ENCODE measurements around the gene ARVCF. TPM values are rescaled to one million over a fixed set of nuclear protein-coding genes. Genes with fewer than 3 reads are reported as not detected.

ARVCF gene
- total and polyA plus RNA-seq, 4 donors = 15.4 to 102 (median 62.1) TPM

GRCh38 chr22:20000246-20001081 lies 16.2 kb downstream of the ARVCF start:
- no peaks in the 10 kb centered on the region for H3K4me1 ChIP-seq (ENCODE audit: control insufficient read depth in 1 of 2, insufficient read depth in 2 of 2, low read length in 2 of 2)
- H3K9me3 ChIP-seq (ENCODE audit: control insufficient read depth, low read length) = no peaks in the 10 kb centered on the region
- H3K27ac ChIP-seq (ENCODE audit: low read depth in 1 of 2, low read length in 2 of 2) = no peak overlapping the region
- intact Hi-C loops (cut with DNase I) = no loop called here
- H3K27me3 ChIP-seq (ENCODE audit: control insufficient read depth in 1 of 2, insufficient read depth in 2 of 2, low read length in 1 of 2) = no peaks in the 10 kb centered on the region
- ATAC-seq (ENCODE audit: low FRiP score) = no peak
- H3K4me3 ChIP-seq (ENCODE audit: low read length in 2 of 2) = no peak overlapping the region
- WGBS, 2 donors = 48 to 57% methylated on average over 14 of the region's 14 CpGs
- DNase-seq = peak; percentile 62 to 75
- H3K36me3 ChIP-seq (ENCODE audit: control insufficient read depth in 1 of 2, insufficient read depth in 2 of 2, low read length in 1 of 2) = no peaks in the 10 kb centered on the region

- Histone ChIP-seq H3K27ac (ENCODE audit: low read depth in 1 of 2, low read length in 2 of 2) (no peak overlapping the region), H3K36me3 (ENCODE audit: control insufficient read depth in 1 of 2, insufficient read depth in 2 of 2, low read length in 1 of 2) (no peaks in the 10 kb centered on the region), H3K27me3 (ENCODE audit: control insufficient read depth in 1 of 2, insufficient read depth in 2 of 2, low read length in 1 of 2) (no peaks in the 10 kb centered on the region), H3K9me3 (ENCODE audit: control insufficient read depth, low read length) (no peaks in the 10 kb centered on the region), H3K4me1 (ENCODE audit: control insufficient read depth in 1 of 2, insufficient read depth in 2 of 2, low read length in 2 of 2) (no peaks in the 10 kb centered on the region), H3K4me3 (ENCODE audit: low read length in 2 of 2) (no peak overlapping the region)
- DNase-seq = peak; percentile 56 to 70
- ATAC-seq (ENCODE audit: low FRiP score) = no peak
- WGBS, 2 donors = 46 to 61% methylated on average over 8 of the region's 8 CpGs
- intact Hi-C loops (cut with DNase I) = no loop called here
Observed at GRCh38 chr22:19998991-19999820, 17.4 kb downstream of the ARVCF start.

GRCh38 chr22:19998232-19998951 lies 18.2 kb downstream of the ARVCF start:
- Histone ChIP-seq H3K27me3 (ENCODE audit: control insufficient read depth in 1 of 2, insufficient read depth in 2 of 2, low read length in 1 of 2) (no peaks in the 10 kb centered on the region), H3K9me3 (ENCODE audit: control insufficient read depth, low read length) (no peaks in the 10 kb centered on the region), H3K36me3 (ENCODE audit: control insufficient read depth in 1 of 2, insufficient read depth in 2 of 2, low read length in 1 of 2) (no peaks in the 10 kb centered on the region), H3K4me1 (ENCODE audit: control insufficient read depth in 1 of 2, insufficient read depth in 2 of 2, low read length in 2 of 2) (no peaks in the 10 kb centered on the region), H3K27ac (ENCODE audit: low read depth in 1 of 2, low read length in 2 of 2) (no peak overlapping the region), H3K4me3 (ENCODE audit: low read length in 2 of 2) (no peak overlapping the region)
- ATAC-seq (ENCODE audit: low FRiP score) (no peak), DNase-seq (peak; percentile 44 to 69)
- intact Hi-C loops (cut with DNase I) = no loop called here
- WGBS, 2 donors = 55 to 59% methylated on average over 16 of the region's 16 CpGs

GRCh38 chr22:19997561-19998231 lies 18.9 kb downstream of the ARVCF start:
- intact Hi-C loops (cut with DNase I) = no loop called here

GRCh38 chr22:19996694-19997384 lies 19.8 kb downstream of the ARVCF start:
- DNase-seq = peak; percentile 42 to 67
- H3K4me3 ChIP-seq (ENCODE audit: low read length in 2 of 2) = no peak overlapping the region
- no peak for ATAC-seq (ENCODE audit: low FRiP score)
- H3K27ac ChIP-seq (ENCODE audit: low read depth in 1 of 2, low read length in 2 of 2) = no peak overlapping the region
- intact Hi-C loops (cut with DNase I) = loop anchor here in 1 of 2 donors (1.0 kb wide), 1 partner anchor 13 kb away; no protein-coding TSS in a partner anchor
- no peaks in the 10 kb centered on the region for H3K9me3 ChIP-seq (ENCODE audit: control insufficient read depth, low read length)
- H3K36me3 ChIP-seq (ENCODE audit: control insufficient read depth in 1 of 2, insufficient read depth in 2 of 2, low read length in 1 of 2) = no peaks in the 10 kb centered on the region
- H3K4me1 ChIP-seq (ENCODE audit: control insufficient read depth in 1 of 2, insufficient read depth in 2 of 2, low read length in 2 of 2) = no peaks in the 10 kb centered on the region
- 81 to 88% methylated on average over 12 of the region's 12 CpGs for WGBS, 2 donors
- no peaks in the 10 kb centered on the region for H3K27me3 ChIP-seq (ENCODE audit: control insufficient read depth in 1 of 2, insufficient read depth in 2 of 2, low read length in 1 of 2)

More at GRCh38 chr22:19997561-19998231, 18.9 kb downstream of the ARVCF start:
- Histone ChIP-seq H3K36me3 (ENCODE audit: control insufficient read depth in 1 of 2, insufficient read depth in 2 of 2, low read length in 1 of 2) (no peaks in the 10 kb centered on the region), H3K9me3 (ENCODE audit: control insufficient read depth, low read length) (no peaks in the 10 kb centered on the region), H3K27me3 (ENCODE audit: control insufficient read depth in 1 of 2, insufficient read depth in 2 of 2, low read length in 1 of 2) (no peaks in the 10 kb centered on the region), H3K4me3 (ENCODE audit: low read length in 2 of 2) (no peak overlapping the region), H3K4me1 (ENCODE audit: control insufficient read depth in 1 of 2, insufficient read depth in 2 of 2, low read length in 2 of 2) (no peaks in the 10 kb centered on the region), H3K27ac (ENCODE audit: low read depth in 1 of 2, low read length in 2 of 2) (no peak overlapping the region)
- DNase-seq (peak; percentile 28 to 42), ATAC-seq (ENCODE audit: low FRiP score) (no peak)
- WGBS, 2 donors = 91 to 94% methylated on average over 19 of the region's 19 CpGs

GRCh38 chr22:19995611-19996339 lies 20.8 kb downstream of the ARVCF start:
- 4 to 16% methylated on average over 18 of the region's 18 CpGs for WGBS, 2 donors
- peak overlapping the region; percentile 89 to 91 for H3K27ac ChIP-seq (ENCODE audit: low read depth in 1 of 2, low read length in 2 of 2)

GRCh38 chr22:19994851-19995610 lies 21.6 kb downstream of the ARVCF start:
- no peaks in the 10 kb centered on the region for H3K4me1 ChIP-seq (ENCODE audit: control insufficient read depth in 1 of 2, insufficient read depth in 2 of 2, low read length in 2 of 2)
- intact Hi-C loops (cut with DNase I) = no loop called here
- H3K27ac ChIP-seq (ENCODE audit: low read depth in 1 of 2, low read length in 2 of 2) = peak overlapping the region; percentile 24 to 79
- H3K36me3 ChIP-seq (ENCODE audit: control insufficient read depth in 1 of 2, insufficient read depth in 2 of 2, low read length in 1 of 2) = no peaks in the 10 kb centered on the region
- H3K4me3 ChIP-seq (ENCODE audit: low read length in 2 of 2) = no peak overlapping the region
- no peaks in the 10 kb centered on the region for H3K27me3 ChIP-seq (ENCODE audit: control insufficient read depth in 1 of 2, insufficient read depth in 2 of 2, low read length in 1 of 2)
- no peaks in the 10 kb centered on the region for H3K9me3 ChIP-seq (ENCODE audit: control insufficient read depth, low read length)
- DNase-seq (peak in 1 of 2 donors; percentile 4), ATAC-seq (ENCODE audit: low FRiP score) (no peak)
- WGBS, 2 donors = 40 to 46% methylated on average over 12 of the region's 12 CpGs

More at GRCh38 chr22:19995611-19996339, 20.8 kb downstream of the ARVCF start:
- Histone ChIP-seq H3K4me1 (ENCODE audit: control insufficient read depth in 1 of 2, insufficient read depth in 2 of 2, low read length in 2 of 2) (no peaks in the 10 kb centered on the region), H3K27me3 (ENCODE audit: control insufficient read depth in 1 of 2, insufficient read depth in 2 of 2, low read length in 1 of 2) (no peaks in the 10 kb centered on the region), H3K4me3 (ENCODE audit: low read length in 2 of 2) (no peak overlapping the region), H3K9me3 (ENCODE audit: control insufficient read depth, low read length) (no peaks in the 10 kb centered on the region), H3K36me3 (ENCODE audit: control insufficient read depth in 1 of 2, insufficient read depth in 2 of 2, low read length in 1 of 2) (no peaks in the 10 kb centered on the region)
- DNase-seq (peak; percentile 92 to 93), ATAC-seq (ENCODE audit: low FRiP score) (peak; percentile 62)
- intact Hi-C loops (cut with DNase I) = loop anchor here in 1 of 2 donors (1.0 kb wide), 1 partner anchor 11 kb away; no protein-coding TSS in a partner anchor
